Memory B cell (primary cell): ENCODE results near the gene MYO6.
"Not testable (repeated sequence)": the region's sequence is repeated elsewhere in the genome, so short reads cannot be mapped to it uniquely, and the experiment has no call there.

Experiments
- ATAC-seq: fragments of 150-1000 bp; cut with Tn5 transposase; 2 replicates; pipeline ENCODE4 v1.10.0; 2021; ENCODE audit warnings: low read depth, mild to moderate bottlenecking, moderate library complexity
- DNase-seq, 2 donors: peaks; one replicate each; pipeline ENCODE4 v3.0.0; 2022; ENCODE audit warnings: low spot score in 2 of 2
- H3K27ac Mint-ChIP-seq: one replicate; pipeline ENCODE4 v1.8.0; 2022; ENCODE audit warnings: mild to moderate bottlenecking, moderate library complexity, mixed read lengths
- H3K27me3 Mint-ChIP-seq: one replicate; pipeline ENCODE4 v1.8.0; 2022; ENCODE audit warnings: mixed read lengths
- H3K36me3 Mint-ChIP-seq: one replicate; pipeline ENCODE4 v1.8.0; 2022; ENCODE audit warnings: mild to moderate bottlenecking, mixed read lengths
- H3K4me1 Mint-ChIP-seq: one replicate; pipeline ENCODE4 v1.8.0; 2022; ENCODE audit warnings: mixed read lengths
- H3K4me3 Mint-ChIP-seq: one replicate; pipeline ENCODE4 v1.8.0; 2022; ENCODE audit warnings: mild to moderate bottlenecking, moderate library complexity, mixed read lengths
- H3K9me3 Mint-ChIP-seq: one replicate; pipeline ENCODE4 v1.8.0; 2022; ENCODE audit warnings: mixed read lengths

The MYO6 gene

DNA sequence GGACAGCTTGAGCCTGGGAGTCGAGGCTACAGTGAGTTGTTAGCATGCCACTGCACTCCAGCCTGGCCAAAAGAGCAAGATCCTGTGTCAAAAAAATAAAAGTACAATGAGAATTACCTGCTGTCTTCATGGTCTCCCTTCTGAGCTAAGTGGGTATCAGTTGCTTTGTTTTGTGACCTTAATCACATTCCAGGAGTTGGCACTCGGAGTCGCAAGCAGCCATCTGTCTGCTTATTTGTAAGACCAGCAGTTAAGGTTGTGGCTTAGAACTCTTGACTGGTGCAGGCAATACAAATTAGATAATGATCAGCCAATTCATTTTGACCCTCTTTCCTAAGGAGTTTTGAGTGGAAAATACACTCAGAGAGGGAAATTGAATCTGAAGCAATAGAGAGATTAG lies 114.0 kb downstream of the MYO6 start:
- Mint-ChIP-seq H3K4me1 (no peaks in the 10 kb centered on the region), H3K36me3 (no peaks in the 10 kb centered on the region)

DNA sequence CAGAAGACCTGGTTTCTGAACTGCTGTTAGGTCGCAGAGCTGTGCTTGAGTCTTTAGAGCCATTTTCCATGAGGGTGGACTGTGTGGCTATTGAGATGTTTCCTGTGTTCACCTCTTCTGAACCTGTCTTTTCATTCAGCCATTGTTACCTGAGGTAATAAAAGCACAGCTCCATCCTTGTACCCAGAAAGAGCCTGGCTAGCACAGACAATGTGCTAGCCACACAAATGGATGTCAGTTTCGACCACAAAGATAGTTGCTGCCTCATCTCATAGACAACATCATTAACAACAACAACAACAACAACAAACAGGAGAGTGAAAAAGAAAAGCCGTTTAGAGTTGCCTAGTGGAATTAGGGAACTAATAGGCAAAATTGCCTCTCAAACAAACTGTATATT lies 114.7 kb downstream of the MYO6 start:
- DNase-seq (no peak), ATAC-seq (no peak)
- peaks cover 5% of the 10 kb centered on the region for H3K27me3 Mint-ChIP-seq

More for the DNA sequence above, 114.0 kb downstream of the MYO6 start:
- Mint-ChIP-seq H3K9me3 (no peaks in the 10 kb centered on the region), H3K27me3 (peaks cover 5% of the 10 kb centered on the region), H3K4me3 (no peak overlapping the region), H3K27ac (no peak overlapping the region)
- ATAC-seq (no peak), DNase-seq (no peak)

DNA sequence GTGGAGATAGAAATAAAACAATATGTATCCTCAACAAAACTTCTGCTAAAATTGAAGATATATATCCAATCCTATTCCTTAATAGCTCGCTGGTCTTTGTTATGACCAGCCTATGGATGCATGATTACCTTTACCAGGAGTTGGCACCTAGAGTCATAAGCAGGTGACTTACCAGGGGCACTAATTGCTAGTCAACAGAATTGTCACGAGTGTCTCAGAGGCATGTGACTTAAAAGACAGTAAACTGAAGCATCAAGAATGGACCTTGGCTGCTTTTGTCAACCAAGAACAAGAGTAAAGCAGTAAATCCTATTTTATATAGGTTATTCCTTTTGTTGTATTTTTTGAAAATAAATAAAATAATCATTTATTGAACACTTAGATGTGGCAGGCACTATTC lies 115.4 kb downstream of the MYO6 start:
- DNase-seq: no peak
- Mint-ChIP-seq H3K9me3 (no peaks in the 10 kb centered on the region), H3K36me3 (no peaks in the 10 kb centered on the region), H3K4me1 (no peaks in the 10 kb centered on the region), H3K27me3 (peaks cover 5% of the 10 kb centered on the region), H3K27ac (no peak overlapping the region), H3K4me3 (no peak overlapping the region)
- no peak for ATAC-seq

More for the DNA sequence above, 114.7 kb downstream of the MYO6 start:
- Mint-ChIP-seq H3K9me3 (no peaks in the 10 kb centered on the region), H3K27ac (no peak overlapping the region), H3K36me3 (no peaks in the 10 kb centered on the region), H3K4me1 (no peaks in the 10 kb centered on the region), H3K4me3 (no peak overlapping the region)

DNA sequence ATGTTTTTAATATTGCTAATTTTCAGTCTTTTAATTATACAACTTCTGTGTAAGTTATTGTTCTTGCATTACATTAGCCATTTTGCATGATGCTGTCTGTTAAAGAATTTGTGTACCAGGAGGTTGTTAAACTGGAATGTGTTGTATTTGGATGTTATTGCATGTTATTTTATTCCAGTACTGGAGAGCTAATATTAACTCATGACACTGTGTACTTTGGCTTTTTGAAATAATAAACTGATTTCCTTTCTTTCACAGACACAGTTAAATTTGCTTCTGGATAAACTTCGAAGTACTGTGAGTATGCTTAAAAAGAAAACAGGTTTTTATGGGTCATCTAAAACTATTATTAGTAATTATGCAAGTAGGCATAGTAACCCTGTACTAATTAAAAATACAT lies 121.3 kb downstream of the MYO6 start:
- DNase-seq (no peak), ATAC-seq (no peak)
- Mint-ChIP-seq H3K27ac (no peak overlapping the region), H3K4me3 (no peak overlapping the region), H3K27me3 (no peaks in the 10 kb centered on the region), H3K9me3 (no peaks in the 10 kb centered on the region), H3K36me3 (no peaks in the 10 kb centered on the region), H3K4me1 (no peaks in the 10 kb centered on the region)

DNA sequence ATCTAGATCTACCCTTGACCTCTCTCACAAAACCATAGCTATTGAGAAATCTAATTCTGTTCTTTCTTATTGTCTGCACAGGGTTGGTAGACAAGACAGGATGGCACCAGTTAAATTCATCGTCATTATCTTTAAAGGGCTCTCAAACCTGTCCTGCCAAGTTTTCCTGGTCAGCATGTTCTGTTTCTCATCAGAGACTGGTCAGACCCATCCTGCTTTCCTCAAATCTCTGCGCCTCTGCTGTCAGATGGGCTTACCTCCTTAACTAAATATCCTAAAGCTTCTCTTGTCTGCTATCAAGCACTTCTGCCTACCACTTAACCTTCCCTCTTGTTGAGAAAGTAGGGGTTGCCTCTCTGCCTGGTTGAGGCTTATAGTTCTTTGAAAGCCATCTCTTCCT lies 125.2 kb downstream of the MYO6 start:
- DNase-seq: no peak
- no peaks in the 10 kb centered on the region for H3K36me3 Mint-ChIP-seq
- no peaks in the 10 kb centered on the region for H3K27me3 Mint-ChIP-seq
- no peak overlapping the region for H3K27ac Mint-ChIP-seq
- H3K9me3 Mint-ChIP-seq: no peaks in the 10 kb centered on the region
- H3K4me1 Mint-ChIP-seq: no peaks in the 10 kb centered on the region
- H3K4me3 Mint-ChIP-seq: no peak overlapping the region
- ATAC-seq: no peak

DNA sequence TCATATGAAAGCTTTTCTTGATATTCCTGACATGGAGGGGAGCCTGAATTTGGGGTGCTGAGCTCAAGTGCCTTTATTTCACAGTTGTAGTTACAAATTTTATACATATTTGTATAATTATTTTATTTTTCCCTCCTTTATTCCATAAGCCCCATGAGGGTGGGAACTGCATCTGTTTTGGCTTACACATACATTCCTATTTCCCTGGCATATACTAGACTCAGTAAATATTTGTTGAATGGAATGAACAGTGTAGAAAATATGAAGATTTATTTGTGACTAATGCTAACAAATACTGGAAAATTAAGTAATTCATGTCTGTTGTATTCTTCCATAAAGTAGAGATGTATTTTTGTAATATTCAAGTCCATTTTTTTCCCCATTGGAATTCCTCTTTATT lies 127.1 kb downstream of the MYO6 start:
- H3K36me3 Mint-ChIP-seq: no peaks in the 10 kb centered on the region
- H3K4me3 Mint-ChIP-seq: no peak overlapping the region
- no peak overlapping the region for H3K27ac Mint-ChIP-seq
- ATAC-seq: no peak
- H3K27me3 Mint-ChIP-seq: no peaks in the 10 kb centered on the region
- no peaks in the 10 kb centered on the region for H3K9me3 Mint-ChIP-seq
- DNase-seq: no peak
- no peaks in the 10 kb centered on the region for H3K4me1 Mint-ChIP-seq

DNA sequence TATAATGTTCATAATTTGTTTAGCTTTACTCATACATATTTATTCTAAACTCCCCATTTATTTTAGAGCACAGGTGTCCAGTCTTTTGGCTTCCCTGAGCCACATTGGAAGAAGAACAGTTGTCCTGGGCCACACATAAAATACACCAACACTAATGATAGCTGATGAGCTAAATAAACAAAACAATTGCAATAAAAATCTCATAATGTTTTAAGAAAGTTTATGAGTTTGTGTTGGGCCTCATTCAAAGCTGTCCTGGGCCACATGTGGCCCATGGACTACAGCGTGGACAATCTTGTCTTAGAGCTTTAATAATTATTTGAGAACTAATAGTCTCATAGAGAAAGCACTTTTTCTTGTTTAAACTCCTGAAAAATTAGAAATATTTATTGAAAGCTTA lies 131.3 kb downstream of the MYO6 start:
- H3K9me3 Mint-ChIP-seq: no peaks in the 10 kb centered on the region
- ATAC-seq (no peak), DNase-seq (no peak)
- H3K27me3 Mint-ChIP-seq: no peaks in the 10 kb centered on the region
- H3K27ac Mint-ChIP-seq: no peak overlapping the region
- no peak overlapping the region for H3K4me3 Mint-ChIP-seq
- H3K4me1 Mint-ChIP-seq: no peaks in the 10 kb centered on the region
- no peaks in the 10 kb centered on the region for H3K36me3 Mint-ChIP-seq

DNA sequence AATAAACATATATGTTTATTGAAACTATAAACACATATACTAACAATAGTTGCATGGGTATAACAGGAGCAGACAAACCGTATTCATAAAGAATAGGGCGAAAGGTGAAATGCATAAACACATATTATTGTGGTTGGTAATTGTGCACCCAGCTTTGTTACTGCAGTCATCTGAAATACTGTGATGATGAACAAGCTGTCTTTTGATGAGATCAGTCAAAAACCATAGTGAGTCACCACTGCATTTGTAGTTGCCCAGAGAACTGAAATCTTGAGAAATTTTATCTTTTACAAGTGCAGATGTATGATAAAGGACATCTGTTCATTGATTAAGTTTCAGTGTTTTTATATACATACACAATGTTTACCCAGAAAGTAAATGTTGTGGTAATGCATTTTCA lies 133.7 kb downstream of the MYO6 start:
- ATAC-seq (no peak), DNase-seq (no peak)
- H3K4me1 Mint-ChIP-seq: no peaks in the 10 kb centered on the region
- H3K4me3 Mint-ChIP-seq: no peak overlapping the region
- H3K36me3 Mint-ChIP-seq: no peaks in the 10 kb centered on the region
- H3K27me3 Mint-ChIP-seq: no peaks in the 10 kb centered on the region
- H3K27ac Mint-ChIP-seq: no peak overlapping the region
- H3K9me3 Mint-ChIP-seq: no peaks in the 10 kb centered on the region

DNA sequence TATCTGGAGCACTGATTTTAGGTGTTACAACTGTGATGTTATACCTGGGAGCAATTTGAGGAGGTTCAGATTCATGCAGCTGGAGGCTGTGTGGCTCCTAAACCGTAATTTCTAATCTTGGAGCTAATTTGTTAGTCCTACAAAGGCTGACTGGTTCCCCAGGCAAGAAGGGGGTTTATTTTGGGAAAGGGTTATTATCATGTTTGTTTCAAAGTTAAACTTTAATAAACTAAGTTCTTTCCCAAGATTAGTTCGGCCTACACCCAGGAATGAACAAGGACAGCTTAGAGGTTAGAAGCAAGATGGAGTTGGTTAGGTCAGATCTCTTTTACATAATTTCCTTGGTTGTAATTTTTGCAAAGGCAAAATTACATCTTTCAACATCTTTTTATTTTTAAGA lies 135.8 kb downstream of the MYO6 start:
- Mint-ChIP-seq H3K4me3 (no peak overlapping the region), H3K36me3 (no peaks in the 10 kb centered on the region)
- ATAC-seq: no peak

DNA sequence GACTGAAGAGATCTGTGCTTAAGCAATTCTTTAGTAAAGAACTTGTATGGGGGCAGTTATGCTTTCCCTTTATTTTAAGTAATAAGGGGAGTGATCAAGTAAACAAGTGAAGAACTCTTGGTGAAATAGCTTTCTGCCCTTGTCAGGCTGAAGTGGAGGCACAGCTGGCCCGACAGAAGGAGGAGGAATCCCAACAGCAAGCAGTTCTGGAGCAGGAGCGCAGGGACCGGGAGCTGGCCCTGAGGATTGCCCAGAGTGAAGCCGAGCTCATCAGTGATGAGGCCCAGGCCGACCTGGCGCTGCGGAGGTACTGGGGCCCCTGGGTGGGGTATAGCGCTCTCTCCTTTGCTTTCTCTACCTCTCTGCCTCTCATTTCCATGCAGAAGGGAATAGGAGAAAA lies 143.3 kb downstream of the MYO6 start:
- ATAC-seq (no peak), DNase-seq (no peak)
- Mint-ChIP-seq H3K4me1 (peaks cover 3% of the 10 kb centered on the region), H3K9me3 (no peaks in the 10 kb centered on the region), H3K4me3 (no peak overlapping the region), H3K36me3 (no peaks in the 10 kb centered on the region), H3K27ac (no peak overlapping the region), H3K27me3 (no peaks in the 10 kb centered on the region)

More for the DNA sequence above, 135.8 kb downstream of the MYO6 start:
- Mint-ChIP-seq H3K9me3 (no peaks in the 10 kb centered on the region), H3K27me3 (no peaks in the 10 kb centered on the region), H3K4me1 (no peaks in the 10 kb centered on the region), H3K27ac (no peak overlapping the region)
- DNase-seq: no peak

DNA sequence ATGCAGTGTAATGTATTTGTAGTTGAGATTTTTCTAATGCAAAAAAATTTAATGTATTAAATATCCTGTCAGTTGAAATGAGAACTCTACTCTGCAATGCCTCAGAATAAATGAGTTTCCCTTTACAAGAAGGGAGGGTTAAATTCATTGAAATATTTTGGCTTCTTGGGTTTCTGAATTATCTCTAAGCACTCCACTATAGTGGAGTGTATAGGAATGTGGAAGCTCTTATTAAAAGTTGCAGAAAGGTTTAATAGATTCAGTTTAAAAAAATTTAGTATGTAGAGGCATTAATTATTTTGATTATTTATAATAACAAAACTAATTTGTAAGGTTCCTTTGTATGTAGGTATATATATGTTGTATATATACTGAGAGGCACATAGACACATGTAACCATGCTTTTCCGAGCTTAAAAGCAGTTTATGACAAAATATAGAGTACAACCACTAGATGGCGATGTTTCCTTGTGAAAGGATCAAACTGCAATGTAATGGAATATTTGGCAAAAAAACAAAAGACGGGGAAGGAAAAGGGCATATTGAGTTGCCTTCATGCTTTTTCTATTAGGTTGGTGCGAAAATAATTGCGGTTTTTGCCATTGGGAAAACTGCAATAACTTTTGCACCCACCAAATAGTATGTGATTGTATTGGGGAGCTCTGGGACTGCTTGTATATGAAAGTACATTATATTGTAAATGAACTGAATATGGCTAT lies 144.2 kb downstream of the MYO6 start:
- Mint-ChIP-seq H3K4me1 (peaks cover 3% of the 10 kb centered on the region), H3K9me3 (no peaks in the 10 kb centered on the region), H3K4me3 (no peak overlapping the region), H3K36me3 (no peaks in the 10 kb centered on the region), H3K27ac (no peak overlapping the region), H3K27me3 (no peaks in the 10 kb centered on the region)
- ATAC-seq (no peak), DNase-seq (peak in 1 of 2 donors; percentile 16)

DNA sequence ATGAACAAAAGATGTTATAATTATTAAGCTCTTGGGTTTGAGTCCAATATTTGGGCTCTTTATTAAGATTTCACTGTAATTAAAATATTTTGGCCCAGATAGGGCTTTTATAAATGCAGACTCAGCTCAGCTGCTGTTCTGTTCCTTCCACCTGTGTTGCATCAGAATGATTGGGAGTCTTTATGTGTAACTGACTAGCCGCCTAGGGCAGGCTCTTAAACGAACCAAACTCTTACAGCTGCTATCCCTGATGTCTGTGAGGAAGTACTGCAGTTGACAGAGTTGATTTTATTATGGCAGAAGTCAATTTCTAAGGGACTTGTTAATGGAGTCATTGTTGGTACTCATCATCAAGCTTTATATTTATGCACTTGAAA lies 144.7 kb downstream of the MYO6 start:
- no peaks in the 10 kb centered on the region for H3K36me3 Mint-ChIP-seq

DNA sequence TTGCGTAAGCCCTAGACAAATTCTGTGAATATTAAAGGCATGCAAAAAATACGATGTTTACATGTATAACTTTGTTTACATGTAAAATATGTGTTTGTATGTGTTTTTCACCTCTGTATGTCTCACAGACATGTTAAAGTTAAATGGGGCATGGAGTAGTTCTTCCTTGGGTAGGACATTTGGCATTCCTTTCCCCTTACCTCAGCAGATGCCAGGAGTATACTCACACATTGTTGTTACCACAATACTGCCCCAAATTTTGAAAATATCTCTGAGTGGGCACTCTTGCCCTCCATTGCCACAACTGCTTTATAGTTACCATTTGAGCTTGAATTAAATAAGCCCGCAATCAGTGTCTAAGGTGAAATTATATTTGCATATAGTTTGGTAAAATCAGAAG lies 147.5 kb downstream of the MYO6 start:
- DNase-seq (no peak), ATAC-seq (no peak)
- Mint-ChIP-seq H3K9me3 (no peaks in the 10 kb centered on the region), H3K27ac (no peak overlapping the region), H3K4me3 (no peak overlapping the region), H3K4me1 (peaks cover 3% of the 10 kb centered on the region), H3K27me3 (no peaks in the 10 kb centered on the region), H3K36me3 (no peaks in the 10 kb centered on the region)

More for the DNA sequence above, 144.7 kb downstream of the MYO6 start:
- no peaks in the 10 kb centered on the region for H3K27me3 Mint-ChIP-seq
- no peak overlapping the region for H3K4me3 Mint-ChIP-seq
- DNase-seq (no peak), ATAC-seq (no peak)
- no peak overlapping the region for H3K27ac Mint-ChIP-seq
- peaks cover 3% of the 10 kb centered on the region for H3K4me1 Mint-ChIP-seq
- no peaks in the 10 kb centered on the region for H3K9me3 Mint-ChIP-seq

DNA sequence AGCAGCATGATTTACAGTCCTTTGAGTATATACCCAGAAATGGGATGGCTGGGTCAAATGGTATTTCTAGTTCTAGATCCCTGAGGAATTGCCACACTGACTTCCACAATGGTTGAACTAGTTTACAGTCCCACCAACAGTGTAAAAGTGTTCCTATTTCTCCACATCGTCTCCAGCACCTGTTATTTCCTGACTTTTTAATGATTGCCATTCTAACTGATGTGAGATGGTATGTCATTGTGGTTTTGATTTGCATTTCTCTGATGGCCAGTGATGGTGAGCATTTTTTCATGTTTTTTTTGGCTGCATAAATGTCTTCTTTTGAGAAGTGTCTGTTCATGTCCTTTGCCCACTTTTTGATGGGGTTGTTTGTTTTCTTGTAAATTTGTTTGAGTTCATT lies 151.2 kb downstream of the MYO6 start:
- H3K36me3 Mint-ChIP-seq, DNase-seq, ATAC-seq, H3K27me3 Mint-ChIP-seq, H3K9me3 Mint-ChIP-seq, H3K27ac Mint-ChIP-seq, H3K4me3 Mint-ChIP-seq, H3K4me1 Mint-ChIP-seq: not testable (repeated sequence)

DNA sequence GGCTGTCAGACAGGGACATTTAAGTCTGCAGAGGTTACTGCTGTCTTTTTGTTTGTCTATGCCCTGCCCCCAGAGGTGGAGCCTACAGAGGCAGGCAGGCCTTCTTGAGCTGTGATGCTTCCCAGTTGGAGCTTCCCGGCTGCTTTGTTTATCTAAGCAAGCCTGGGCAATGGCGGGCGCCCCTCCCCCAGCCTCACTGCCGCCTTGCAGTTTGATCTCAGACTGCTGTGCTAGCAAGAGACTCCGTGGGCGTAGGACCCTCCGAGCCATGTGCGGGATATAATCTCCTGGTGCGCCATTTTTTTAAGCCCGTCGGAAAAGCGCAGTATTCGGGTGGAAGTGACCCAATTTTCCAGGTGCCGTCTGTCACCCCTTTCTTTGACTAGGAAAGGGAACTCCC lies 156.1 kb downstream of the MYO6 start:
- not testable (repeated sequence) for H3K27me3 Mint-ChIP-seq, ATAC-seq, H3K27ac Mint-ChIP-seq, H3K36me3 Mint-ChIP-seq, DNase-seq, H3K4me1 Mint-ChIP-seq, H3K9me3 Mint-ChIP-seq, H3K4me3 Mint-ChIP-seq
